GM19438 (cell line): Measurements from ENCODE around the gene RFNG.

Source experiments
- ATAC-seq: cut with Tn5 transposase; IDR thresholded peaks from one replicate; pipeline ENCODE4 v1.9.1; 2021; ENCODE audit warnings: low read depth; ENCODE audit not compliant: unreplicated experiment

Gene RFNG

DNA sequence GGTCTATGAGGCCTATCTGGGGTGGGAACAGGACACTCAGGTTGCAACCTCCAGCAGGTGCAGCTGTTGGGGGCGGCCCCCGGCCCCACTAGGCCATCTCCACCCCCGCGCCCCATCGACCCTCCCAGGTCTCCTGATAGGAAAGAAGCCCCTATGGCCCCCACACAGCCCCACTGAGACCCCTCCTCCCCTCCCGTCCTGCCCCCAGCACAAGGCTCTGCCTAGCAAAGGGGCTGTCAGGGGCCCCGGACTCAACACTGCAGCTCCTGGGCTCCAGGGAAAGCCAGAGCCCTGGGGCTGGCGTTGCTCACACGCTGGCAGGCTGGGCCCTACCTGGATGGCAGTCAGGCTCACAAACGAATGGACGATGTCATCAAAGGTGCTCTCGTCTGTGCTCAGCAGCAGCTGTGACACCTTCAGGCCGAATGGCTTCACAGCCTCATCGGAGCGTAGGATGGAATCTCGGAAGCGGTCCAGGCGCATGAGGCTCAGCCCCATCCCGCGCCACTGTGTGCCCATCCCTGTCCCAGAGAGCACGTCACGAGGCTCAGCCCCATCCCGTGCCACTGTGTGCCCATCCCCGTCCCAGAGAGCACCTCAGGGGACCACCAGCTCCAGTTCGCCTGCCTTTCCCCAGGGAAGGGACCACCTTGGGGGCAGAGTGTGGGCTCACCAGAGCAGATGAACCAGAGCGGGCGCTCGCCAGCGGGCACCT, 39.1 kb upstream of the RFNG start:
- no peak for ATAC-seq

DNA sequence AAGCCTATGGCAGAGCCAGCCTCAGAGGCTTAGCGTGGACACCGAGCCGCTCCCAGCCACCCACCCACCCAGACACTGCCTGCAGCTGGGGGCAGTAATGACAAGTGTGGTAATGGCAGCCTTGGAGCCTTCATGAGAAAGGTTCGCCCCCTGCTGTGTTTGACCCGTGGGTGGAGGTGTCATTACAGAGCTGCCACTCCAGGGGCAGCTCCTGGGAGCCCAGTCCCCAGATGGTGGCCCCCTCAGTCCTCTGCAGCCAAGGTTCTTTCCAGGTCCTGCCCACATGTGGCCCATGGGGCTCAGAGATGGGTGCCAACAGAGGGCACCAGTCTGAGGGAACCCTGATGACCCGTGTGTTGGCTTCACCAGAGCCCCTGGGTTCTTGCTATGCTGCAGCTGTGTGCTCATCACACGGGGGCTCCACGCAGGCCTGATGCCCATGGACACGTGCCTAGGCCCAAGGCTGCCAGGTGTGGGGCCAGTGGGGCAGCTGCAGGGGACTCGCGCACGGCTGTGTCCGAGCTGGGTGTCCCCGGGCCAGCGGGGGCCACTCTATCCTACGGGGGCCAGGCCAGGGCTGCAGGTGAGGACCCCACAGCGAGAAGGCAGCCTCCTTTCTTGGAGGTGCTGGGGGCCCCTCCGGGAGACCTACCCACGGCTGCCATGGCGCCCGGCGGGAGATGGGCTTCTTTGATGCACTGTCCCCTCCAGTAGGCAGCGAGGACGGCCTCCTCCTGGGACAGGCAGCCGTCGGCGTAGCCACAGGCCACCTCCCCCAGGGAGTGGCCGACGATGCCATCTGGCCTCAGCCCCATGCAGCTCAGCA, 38.3 kb upstream of the RFNG start:
- no peak for ATAC-seq

DNA sequence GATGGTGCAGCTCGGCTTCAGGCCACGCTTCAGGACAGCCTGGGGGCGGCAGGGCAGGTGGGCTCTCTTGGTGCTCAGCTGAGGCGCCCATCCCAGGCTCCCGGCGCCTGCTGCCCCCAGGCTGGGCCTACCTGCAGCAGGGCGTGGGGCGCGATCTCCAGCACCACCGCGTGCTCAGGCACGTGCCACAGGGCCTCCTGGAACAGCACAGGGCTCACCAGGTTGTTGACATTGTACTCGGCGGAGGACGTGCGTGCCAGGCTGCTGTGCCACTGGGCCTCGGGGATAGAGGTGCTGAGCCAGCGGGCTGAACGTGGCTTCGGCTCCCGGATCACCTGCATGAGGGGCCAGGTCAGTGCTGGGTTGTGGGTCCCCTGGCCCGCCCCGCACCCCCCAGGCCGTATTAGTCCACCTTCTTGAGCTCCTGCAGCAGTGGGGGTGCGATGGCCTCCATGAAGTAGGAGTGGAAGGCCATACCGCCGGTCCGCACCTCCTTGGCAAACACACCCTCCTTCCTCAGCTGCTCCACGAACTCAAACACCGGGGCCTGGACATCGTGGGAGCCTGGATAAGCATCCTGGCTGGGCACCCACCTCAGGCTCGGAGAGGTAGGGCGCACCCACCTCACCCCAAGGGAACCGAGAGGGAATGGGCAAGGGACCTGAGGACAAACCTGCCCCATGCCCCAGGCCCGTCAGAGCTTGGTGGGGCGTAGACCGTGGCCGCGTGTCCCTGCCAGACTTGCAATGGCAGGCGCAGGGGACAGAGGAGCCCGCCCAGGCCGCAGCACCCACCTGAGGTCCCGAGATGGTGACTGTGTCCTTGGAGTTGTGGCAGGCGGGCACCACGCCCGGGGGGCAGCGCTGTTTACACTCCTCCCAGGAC, 37.5 kb upstream of the RFNG start:
- ATAC-seq, result no peak

DNA sequence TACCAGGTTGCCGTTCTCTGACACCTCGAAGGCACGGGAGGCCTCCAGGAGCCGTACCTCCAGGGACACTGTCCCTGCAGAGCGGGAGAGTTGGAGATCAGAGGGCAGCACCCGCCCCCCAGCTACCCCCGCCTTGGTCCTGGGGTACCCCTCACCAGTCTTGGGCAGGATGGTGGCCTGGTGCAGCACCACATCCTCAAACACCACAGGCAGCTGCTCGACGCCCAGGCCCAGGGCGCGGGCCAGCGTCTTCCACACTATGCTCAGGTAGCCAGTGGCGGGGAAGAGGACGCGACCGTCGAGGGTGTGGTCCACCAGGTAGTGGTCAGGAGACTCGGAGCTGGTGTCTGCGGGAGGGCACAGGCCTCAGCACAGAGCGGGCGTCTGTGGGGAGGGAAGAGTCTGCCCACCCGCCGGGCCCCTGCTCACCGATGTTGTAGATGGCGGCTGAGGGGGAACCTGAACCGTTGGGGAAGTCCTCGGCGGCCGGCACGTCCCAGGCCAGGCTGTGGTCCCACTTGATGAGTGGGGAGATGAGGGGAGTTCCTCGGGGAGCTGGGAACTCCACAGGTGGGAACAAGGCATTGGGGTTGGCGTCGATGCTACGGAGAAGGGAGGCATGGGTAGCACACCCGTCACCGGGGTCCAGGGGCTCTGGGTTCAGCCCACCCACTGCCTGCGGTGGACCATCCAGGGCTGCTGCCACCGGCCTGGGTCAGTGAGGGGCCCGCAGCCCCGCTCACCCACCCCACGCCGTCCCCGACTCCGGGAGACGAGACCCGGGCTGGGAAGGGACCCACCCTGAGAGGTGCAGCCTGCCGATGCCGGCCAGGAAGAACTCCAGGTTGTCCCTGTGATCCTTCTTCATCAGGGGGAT, 36.6 kb upstream of the RFNG start:
- no peak for ATAC-seq

DNA sequence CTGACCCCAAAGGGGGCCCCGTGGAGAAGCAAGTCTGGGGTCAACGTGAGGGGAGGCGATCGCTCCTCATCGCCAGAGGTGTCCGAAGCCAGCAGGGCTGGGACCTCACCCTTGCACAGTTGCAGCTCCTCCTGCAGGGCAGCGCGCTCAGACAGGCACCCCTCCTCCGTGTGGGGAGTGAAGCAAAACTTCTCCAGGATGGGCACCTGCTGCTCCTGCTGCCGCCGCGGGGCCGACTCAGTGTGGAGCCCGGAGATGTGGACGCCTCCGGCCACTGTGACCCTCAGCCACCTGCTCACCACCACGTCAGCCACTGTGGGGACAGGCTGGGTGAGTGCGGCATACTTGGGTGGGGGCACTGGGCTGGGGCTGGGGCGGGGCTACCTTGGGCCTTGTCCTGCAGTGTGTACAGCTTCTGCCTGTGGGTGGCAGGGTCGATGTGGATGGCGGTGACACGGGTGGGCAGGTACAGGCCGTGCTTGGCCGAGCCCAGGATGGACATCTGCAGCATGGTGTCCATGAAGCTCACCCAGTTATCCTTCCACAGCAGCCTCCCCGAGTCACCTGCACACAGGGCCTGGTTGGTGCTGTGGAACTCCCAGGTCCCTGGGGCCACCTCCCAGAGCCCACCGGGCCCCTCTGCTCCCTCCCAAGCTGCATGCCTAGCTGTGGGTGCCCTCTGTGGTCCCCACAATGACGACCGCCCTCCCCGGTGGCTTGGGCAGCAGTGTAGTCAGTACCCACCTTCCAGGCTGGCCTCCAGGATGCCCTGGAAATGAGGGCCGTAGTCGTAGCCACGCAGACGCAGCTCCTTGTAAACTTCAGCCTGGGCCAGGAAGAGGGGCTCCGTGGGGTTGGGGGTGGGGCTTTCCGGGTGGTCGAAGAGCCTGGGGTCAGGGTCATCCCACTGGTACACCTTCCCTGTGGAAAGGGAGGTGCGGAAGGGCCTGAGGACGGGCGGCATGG, 35.6 kb upstream of the RFNG start:
- ATAC-seq, result no peak

DNA sequence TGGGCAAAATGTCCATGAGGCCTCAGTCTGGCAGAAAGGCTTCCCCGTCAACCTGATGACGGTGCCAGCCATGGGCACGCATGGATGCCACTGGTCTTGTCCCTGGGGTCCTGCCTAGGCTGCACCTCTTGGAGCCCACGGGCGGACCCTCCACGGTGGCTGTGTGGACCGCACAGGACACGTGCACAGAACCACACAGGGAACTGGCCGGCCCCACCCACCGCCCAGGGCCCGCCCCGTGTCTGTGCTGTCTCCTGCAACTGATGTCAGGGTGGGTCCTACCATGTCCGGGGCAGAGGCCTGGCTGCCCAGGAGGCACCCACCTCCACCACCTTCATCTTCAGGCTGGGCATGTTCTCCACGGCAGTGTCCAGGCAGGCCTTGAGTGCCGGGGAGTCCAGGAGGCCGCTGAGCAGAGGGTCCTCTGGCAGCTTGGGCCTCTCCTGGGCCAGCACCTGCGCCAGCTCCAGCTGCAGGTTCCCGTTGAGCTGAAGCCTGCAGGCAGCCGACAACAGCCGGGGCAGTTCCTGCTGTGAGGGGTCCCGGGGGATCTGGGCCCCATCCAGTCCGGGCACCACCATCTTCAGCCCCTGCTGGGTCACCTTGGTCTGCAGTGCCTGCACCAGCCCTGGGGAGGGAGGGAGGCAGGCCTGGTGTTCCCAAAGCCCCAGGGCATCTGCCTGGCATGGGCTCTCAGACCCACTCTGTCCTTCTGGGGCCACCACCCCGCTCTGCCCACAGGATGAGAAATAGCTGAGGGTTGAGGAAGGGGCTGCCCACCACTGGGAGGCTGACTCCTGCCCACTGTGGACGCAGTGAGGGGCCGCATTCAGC, 34.5 kb upstream of the RFNG start:
- ATAC-seq, result no peak

DNA sequence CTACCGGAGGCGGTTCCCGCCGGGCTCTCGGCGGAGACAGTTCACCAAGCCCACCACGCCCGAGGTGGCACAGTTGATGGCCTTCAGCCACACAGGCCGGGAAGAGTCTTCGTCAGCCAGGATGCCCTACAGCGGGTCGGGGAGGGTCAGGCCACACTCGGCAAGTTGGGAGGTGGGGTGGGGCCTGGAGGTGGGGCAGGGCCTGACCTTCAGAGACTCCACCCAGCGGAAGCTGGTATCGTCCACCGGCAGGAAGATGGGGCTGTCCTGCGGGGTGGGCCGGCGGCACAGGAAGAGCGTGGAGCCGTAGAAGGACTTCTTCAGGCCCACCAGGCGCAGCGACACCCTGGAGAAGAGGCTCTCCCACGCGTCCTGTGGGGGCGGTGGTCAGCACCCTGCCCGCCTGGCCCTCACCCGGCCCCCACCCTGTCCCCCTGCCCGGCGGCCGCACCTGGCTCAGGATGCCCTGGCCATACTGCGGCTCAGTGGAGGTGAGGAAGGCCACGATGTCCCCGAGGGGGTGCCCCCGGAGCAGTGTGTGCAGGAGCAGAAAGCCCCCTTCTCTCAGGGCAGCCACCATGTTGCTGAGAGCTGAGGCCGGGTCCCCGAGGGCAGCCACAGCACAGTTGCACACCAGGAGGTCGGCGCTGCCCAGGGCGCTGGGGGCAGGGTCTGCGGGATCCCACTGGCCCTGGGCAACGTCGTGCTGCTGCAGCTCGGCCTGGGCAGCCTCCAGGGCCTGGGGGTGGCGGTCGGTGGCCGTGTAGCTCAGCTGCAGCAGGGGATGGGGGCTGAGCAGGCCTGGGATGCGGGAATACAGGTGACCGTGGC, 33.6 kb upstream of the RFNG start:
- no peak for ATAC-seq

DNA sequence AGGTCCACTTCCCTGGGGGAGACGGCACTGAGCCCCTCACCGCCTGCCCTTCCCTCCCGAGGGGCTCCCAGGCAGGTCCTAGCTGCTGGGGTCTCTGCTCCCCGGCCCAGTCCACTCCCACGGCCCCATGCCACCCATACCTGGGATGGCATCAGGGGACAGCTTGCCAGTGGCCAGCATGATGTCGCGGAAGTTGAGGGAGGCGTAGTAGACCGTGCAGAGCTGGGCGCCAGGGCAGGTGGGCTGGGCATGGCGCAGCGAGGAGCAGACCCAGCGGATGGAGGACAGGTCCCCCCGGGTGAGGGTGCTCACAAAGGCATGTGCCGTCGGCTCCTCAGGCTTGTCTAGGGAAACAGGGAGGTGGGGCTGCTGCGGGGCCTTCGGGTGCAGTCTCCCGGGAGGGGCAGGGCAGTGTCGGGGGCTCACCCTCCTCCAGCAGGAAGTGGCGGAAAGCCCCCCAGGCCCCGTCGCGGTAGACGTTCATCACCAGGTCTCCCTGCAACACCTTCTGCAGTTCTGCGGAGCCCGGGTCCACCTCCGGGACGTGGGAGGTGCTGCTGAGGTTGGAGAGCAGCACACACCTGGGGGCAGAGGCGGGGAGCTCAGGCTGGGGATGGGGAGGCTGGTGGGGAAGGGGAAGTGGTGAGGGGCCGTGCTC, 32.9 kb upstream of the RFNG start:
- no peak for ATAC-seq

DNA sequence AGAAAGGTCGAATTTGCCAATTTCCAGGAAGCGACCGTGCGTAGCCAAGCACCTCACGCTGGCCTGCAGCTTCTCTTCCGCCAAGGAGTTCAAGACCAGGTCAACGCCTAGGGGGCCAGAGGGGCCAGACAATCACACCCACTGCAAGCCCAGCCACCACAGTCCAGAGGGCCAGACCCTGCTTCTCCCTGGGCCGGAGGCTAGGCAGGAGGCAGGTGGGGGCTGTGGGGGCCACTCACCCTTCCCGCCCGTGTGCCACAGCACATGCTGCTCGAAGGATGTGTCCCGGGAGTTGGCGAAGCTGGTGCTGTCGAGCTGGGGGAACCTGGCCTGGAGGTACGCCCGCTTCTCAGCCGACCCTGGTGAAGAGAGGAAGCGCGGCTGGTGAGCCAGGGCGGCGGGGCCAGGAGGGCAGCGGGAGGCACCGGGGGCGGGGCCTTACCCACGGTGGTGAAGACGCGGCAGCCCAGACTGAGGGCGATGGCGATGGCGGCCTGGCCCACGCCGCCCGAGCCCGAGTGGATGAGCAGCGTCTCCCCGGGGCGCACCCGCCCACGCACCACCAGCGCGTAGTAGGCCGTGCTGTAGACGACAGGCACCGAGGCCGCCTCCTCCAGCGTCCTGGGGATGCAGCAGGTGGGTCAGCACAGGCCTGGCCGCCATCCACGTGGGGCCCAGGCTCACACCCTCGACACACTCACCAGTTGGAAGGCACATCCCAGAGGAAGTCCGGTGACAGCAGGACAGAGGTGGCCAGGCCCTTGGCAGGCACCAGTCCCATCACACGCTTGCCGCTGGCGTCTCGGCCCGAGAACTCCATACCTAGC, 32.1 kb upstream of the RFNG start:
- no peak for ATAC-seq

DNA sequence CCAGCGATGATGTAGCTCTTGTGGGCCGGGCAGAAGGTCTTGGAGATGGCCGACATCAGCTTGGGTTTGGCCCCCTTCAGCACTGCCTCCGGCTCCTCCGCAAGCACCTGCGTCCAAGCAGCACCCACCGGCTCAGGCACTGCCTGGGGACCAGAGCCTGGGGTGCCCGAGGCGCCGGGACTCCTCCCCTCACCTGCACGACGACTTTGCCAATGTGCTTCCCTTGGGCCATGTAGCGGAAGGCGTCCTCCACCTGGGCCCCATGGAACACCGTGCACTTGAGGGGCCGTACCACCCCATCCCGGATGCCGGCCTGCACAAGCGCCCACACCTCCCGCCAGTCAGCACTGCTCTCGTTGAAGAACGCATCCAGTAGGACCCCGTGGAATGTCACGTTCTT, 31.4 kb upstream of the RFNG start:
- ATAC-seq, result no peak

DNA sequence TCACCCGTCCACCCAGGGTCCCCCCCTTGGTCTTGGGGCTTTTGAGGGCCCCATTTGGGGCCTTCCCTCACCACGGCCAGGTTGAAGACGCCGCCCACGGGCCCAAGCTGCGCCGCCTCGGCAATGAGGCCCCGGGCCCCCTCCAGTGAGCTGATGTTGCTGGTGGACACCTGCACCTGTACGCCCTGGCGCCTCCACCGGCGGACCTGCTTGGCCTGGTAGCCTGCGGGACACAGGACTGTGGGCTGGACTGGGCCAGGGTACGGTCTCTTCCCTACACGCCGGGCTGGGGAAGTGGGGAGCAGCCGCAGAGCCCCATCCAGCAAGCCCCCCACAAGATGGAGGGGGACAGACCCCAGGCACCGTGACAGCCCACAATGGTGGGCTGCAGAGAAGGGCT, 30.8 kb upstream of the RFNG start:
- no peak for ATAC-seq

DNA sequence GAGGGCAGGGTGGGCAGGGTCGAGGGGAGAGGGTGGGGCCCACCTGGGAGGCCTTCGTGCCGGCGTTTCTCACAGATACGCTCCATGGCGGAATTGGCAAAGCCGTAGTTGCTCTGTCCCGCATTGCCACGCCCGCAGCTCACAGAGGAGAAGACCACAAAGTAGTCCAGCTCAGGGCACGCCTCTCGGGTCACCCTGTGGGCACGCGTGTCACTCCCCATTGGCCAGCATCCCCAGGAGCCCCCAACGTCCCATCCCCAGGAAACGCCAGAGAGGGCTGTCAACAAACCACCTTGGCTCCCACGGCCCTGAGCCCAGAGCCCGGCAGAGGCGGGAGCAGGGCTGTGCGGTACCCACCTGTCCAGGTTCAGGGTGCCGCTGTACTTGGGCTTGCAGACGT, 30.4 kb upstream of the RFNG start:
- ATAC-seq, result no peak

DNA sequence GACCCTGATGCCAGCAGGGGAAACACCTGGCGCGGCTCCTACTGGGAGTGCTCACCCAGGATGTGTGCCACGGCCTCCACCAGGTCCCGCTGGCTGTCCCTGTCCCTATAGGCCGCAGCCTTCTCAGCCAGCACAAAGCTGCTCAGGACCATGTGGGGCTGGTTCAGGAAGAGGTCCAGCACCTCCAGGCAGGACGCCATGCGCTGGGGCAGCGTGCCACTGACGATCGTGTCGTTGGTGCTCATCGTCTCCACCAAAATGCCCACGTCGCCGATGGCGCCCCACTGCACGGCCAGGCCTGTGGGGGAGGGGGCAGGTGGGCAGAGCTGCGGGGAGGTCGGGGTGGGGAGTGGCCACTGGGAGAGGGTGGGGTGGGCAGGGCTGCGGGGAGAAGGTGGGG, 29.9 kb upstream of the RFNG start:
- no peak for ATAC-seq

DNA sequence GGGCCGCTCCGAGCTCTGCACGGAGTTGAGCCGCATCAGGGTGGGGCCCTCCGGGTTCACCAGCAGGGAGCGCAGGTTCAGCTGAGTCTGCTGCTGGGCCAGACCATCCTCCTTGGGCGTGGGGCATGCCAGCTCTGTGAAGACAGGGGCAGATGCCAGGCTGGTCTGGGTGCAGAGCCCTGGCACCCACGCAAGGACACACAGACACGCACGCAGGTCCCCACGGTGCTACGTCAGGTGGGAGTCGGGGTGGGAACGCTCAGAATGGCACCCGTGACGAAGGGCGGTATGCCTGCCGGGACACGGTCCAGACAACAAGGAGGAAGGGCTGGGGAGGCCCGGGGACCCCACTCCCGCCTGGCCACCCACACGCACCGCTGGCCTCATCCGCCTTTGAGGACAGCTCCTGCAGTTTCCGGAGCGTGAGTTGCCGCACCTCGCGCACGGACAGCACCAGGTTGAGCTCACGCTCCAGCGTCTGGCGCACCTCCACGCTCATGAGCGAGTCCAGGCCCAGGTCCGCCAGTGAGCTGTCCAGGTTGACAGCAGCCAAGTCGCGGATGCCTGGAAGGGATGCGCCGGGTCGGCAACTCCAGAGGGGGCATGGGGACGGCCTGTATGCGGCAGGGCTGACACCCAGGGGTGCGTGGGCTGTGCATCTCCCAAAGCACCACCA, 29.3 kb upstream of the RFNG start:
- no peak for ATAC-seq

DNA sequence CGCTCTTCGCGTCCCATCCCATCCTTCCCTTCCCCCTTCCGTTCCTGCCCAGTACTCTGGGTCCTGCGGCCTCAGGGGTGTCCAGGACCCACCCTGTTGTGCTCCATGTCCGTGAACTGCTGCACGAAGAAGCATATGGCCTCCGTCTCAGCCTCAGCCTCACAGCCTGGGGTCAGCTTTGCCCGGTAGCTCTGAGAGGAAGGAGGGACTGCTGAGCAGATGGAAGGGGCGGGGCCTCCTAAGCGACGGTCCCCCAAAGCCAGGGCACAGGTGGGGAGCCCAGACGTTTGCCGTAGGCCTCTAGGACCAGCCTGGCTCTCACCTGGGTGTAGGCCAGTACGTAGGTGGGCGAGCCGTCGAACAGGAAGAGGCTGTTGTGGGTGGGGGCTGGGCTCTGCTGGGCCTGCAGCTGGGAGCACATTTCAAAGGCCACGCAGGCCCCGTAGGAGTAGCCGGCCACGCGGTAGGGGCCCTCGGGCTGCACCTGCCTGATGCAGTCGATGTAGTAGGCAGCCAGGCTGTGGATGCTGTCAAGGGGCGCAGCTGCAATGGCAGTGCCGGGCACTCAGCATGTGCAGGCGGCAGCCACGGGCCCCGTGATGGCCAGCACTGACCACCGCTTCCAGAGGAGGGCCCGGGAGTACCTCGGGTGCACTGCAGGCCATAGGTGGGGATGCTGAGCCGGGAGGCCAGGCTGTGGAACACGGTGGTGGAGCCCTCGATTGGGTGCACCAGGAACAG, 28.6 kb upstream of the RFNG start:
- no peak for ATAC-seq
